Epithelial cell of esophagus (primary cell): Measurements from ENCODE around the gene RERE.

Source experiments
- DNase-seq: peaks from one replicate; pipeline ENCODE4 v3.0.0; 2010; ENCODE audit warnings: low read depth
- H3K4me3 ChIP-seq: 2 replicates; pipeline ENCODE4 v1.5.1; 2011; ENCODE audit warnings: mild to moderate bottlenecking, low read length, control low read depth
- CTCF ChIP-seq: IDR thresholded peaks from 2 replicates; pipeline ENCODE4 v1.5.1; 2011; ENCODE audit warnings: low read depth, mild to moderate bottlenecking, low read length, control low read depth, inconsistent platforms; ENCODE audit not compliant: insufficient read depth; ENCODE audit errors: missing control alignments

Gene RERE

DNA sequence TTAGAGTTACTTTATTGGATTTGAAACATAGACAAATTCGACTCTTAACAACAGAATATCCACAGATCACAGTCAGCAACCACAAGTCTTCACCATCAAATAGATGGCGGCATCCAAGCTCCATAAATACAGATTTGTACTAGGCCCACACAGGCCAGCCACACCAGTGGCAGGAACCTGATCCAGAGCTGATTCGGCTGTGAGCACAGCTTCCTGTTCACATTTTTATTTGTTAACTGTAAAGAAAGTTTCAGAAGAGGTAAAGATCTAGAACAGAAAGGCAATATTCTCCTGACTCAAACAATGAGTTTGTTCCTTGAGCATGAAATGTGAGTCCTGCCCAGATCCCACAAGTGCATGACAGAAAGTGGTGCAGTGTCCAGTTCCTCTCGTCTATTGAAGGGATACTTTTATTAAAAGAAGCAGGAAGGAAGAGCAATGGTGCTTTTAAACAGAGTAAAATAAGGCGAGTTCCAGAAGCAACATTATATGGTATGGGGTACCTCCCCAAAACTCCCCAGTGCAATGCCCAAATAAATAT is 293.7 kb downstream of the RERE start:
- H3K4me3 ChIP-seq: no peak overlapping the region
- TF ChIP-seq CTCF: no peak
- no peak for DNase-seq

DNA sequence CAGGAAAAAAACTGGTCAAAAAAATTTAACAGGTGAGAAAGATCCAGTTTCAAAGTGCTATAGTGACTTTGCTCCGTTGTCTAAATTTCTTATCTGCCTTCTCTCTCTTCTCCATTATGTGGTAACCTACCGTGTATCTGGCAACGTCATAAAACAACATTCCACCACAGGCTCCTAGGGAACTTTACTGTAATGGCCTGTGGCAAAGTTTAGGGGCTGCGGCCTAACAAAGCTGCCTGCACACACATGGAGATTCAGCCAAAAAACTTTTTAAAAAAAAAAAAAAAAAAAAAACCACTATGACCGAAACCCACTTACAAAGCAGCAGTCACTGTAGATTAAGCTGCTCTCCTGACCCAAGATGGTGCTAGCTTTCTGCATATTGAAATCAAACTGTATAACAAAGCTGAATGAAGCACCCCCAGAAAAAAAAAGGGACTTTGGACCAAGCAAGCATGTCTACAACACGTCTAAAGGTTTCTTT is 296.9 kb downstream of the RERE start:
- DNase-seq: no peak
- no peak overlapping the region for H3K4me3 ChIP-seq
- no peak for TF ChIP-seq CTCF

GRCh38 chr1:8519167-8519566 is 298.3 kb downstream of the RERE start:
- no peak for DNase-seq
- H3K4me3 ChIP-seq: no peak overlapping the region
- TF ChIP-seq CTCF: no peak

DNA sequence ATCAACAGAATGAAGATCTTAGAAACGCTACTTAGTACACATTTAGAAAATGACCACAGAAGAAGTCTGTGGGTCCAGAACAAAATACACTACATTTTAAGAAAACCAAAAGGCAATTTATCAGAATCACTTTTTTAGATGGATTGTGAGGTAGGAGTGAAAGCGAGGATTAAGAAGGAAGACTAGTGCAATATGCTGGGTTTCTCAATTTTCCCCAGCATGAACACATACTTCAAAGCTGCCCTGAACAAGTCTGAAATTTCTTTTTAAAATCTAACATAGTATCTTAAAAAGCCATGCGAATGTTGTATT is 299.0 kb downstream of the RERE start:
- no peak for DNase-seq
- TF ChIP-seq CTCF: no peak
- H3K4me3 ChIP-seq: no peak overlapping the region

GRCh38 chr1:8517661-8518489 is 299.6 kb downstream of the RERE start:
- no peak for TF ChIP-seq CTCF
- DNase-seq: no peak
- H3K4me3 ChIP-seq: no peak overlapping the region

GRCh38 chr1:8516793-8517556 is 300.5 kb downstream of the RERE start:
- no peak for DNase-seq
- no peak overlapping the region for H3K4me3 ChIP-seq
- no peak for TF ChIP-seq CTCF

GRCh38 chr1:8516278-8516777 is 301.1 kb downstream of the RERE start:
- no peak for TF ChIP-seq CTCF
- DNase-seq: no peak

More at GRCh38 chr1:8516278-8516777, 301.1 kb downstream of the RERE start:
- no peak overlapping the region for H3K4me3 ChIP-seq
